OCI-LY7 (cell line): ENCODE results near the gene PAX7. TPM values are rescaled to one million over a fixed set of nuclear protein-coding genes. Genes with fewer than 3 reads are reported as not detected.

Experiments
- BruUV-seq: library from RNA; stranded (reverse); fragments of 400-500 nt; replicated peaks from 2 replicates; lab custom pipeline; 2021; lab: Mats Ljungman, UMichigan
- CTCF ChIA-PET: fragments of 300-600 bp; sonication (Branson Sonifier 250); formaldehyde crosslinking; loops from one replicate; lab custom pipeline; 2022; ENCODE audit warnings: antibody characterized with exemption; ENCODE audit not compliant: unreplicated experiment; lab: Charles Lee
- POLR2A ChIA-PET: fragments of 300-600 bp; sonication (Branson Sonifier 250); formaldehyde crosslinking; loops from one replicate; lab custom pipeline; 2022; ENCODE audit warnings: antibody characterized with exemption; lab: Charles Lee
- DNase-seq: peaks from one replicate; pipeline ENCODE4 v3.0.0-alpha.2; 2015; ENCODE audit warnings: low spot score
- H2AFZ ChIP-seq: fragments of 200-600 bp; sonication (generic), shearing (Covaris generic); 2 replicates; pipeline ENCODE4 v1.6.1; 2014; ENCODE audit warnings: mild to moderate bottlenecking, antibody characterized with exemption, low read length, moderate library complexity
- H3K27ac ChIP-seq: fragments of 200-600 bp; sonication (generic); 2 replicates; pipeline ENCODE4 v1.5.1; 2014; ENCODE audit warnings: mixed run types, low read depth, mild to moderate bottlenecking, moderate library complexity, low read length, inconsistent platforms; ENCODE audit not compliant: poor library complexity, severe bottlenecking
- H3K36me3 ChIP-seq: fragments of 200-600 bp; sonication (generic); 2 replicates; pipeline ENCODE4 v1.6.1; 2014; ENCODE audit warnings: mild to moderate bottlenecking, antibody characterized with exemption, low read length, moderate library complexity, mixed read lengths; ENCODE audit not compliant: insufficient read depth
- H3K4me1 ChIP-seq: fragments of 200-600 bp; sonication (generic); 2 replicates; pipeline ENCODE4 v1.5.1; 2014; ENCODE audit warnings: mild to moderate bottlenecking, low read length; ENCODE audit not compliant: insufficient read depth, poor library complexity, severe bottlenecking
- H3K4me2 ChIP-seq: fragments of 200-600 bp; sonication (generic); 2 replicates; pipeline ENCODE4 v1.6.1; 2014; ENCODE audit warnings: mild to moderate bottlenecking, low read length
- H3K4me3 ChIP-seq: fragments of 200-600 bp; sonication (generic); 2 replicates; pipeline ENCODE4 v1.5.1; 2014; ENCODE audit warnings: mild to moderate bottlenecking, low read depth, low read length; ENCODE audit not compliant: poor library complexity, severe bottlenecking
- H3K79me2 ChIP-seq: fragments of 200-600 bp; sonication (generic); 2 replicates; pipeline ENCODE4 v1.6.1; 2016; ENCODE audit warnings: low read depth, mild to moderate bottlenecking, low read length, moderate library complexity, mixed read lengths; ENCODE audit not compliant: insufficient read depth
- H3K9me2 ChIP-seq: fragments of 200-600 bp; sonication (generic); 2 replicates; pipeline ENCODE4 v1.6.1; 2016; ENCODE audit warnings: mild to moderate bottlenecking, low read length, mixed read lengths; ENCODE audit not compliant: insufficient read depth
- H3K9me3 ChIP-seq: fragments of 200-600 bp; sonication (generic); 2 replicates; pipeline ENCODE4 v1.6.1; 2014; ENCODE audit warnings: mild to moderate bottlenecking, mixed run types, low read length, mixed read lengths
- H4K20me1 ChIP-seq: fragments of 200-600 bp; sonication (generic); 2 replicates; pipeline ENCODE4 v1.6.1; 2014; ENCODE audit warnings: mild to moderate bottlenecking, antibody characterized with exemption, low read length, moderate library complexity, mixed read lengths; ENCODE audit not compliant: insufficient read depth
- CTCF ChIP-seq: fragments of 200-600 bp; sonication (generic); conservative IDR thresholded peaks from 2 replicates; pipeline ENCODE4 v1.5.1; 2014; ENCODE audit warnings: mild to moderate bottlenecking, antibody characterized with exemption, low read length, moderate library complexity, mixed read lengths
- EZH2phosphoT487 ChIP-seq: fragments of 200-600 bp; sonication (generic); IDR thresholded peaks from 2 replicates; pipeline ENCODE4 v1.6.1; 2018; ENCODE audit warnings: low read depth, borderline replicate concordance, mild to moderate bottlenecking, mixed run types, antibody characterized with exemption, low read length, moderate library complexity, mixed read lengths
- intact Hi-C: fragments of 100-400 bp; cut with micrococcal nuclease; formaldehyde crosslinking; loops from one replicate; pipeline ENCODE4 v1.10.0; 2022; ENCODE audit not compliant: unreplicated experiment
- total RNA-seq, 2 experiments: library from RNA; depleted of rRNA in 1 of 2; stranded (reverse); fragments of >200 nt in 1 of 2; shearing (Covaris generic) in 1 of 2; gene quantifications; 2 replicates each; pipeline ENCODE4 v1.2.3, GENCODE V29; 2014 to 2022

Gene PAX7
- total RNA-seq, 2 experiments from 2014 or later = not detected

- Histone ChIP-seq H3K9me3 (no peaks in the 10 kb centered on the region), H3K36me3 (no peaks in the 10 kb centered on the region), H3K4me2 (no peak overlapping the region), H3K4me1 (no peaks in the 10 kb centered on the region), H3K9me2 (no peaks in the 10 kb centered on the region), H3K27ac (no peak overlapping the region), H2AFZ (no peak overlapping the region), H4K20me1 (no peaks in the 10 kb centered on the region), H3K4me3 (no peak overlapping the region), H3K79me2 (no peaks in the 10 kb centered on the region)
- ChIA-PET POLR2A (no interaction called here), CTCF (no interaction called here)
- no TSS peak for BruUV-seq
- DNase-seq = no peak
- intact Hi-C loops = no loop called here
- TF ChIP-seq EZH2phosphoT487 = no peak
- TF ChIP-seq CTCF = no peak
These were observed 116.3 kb downstream of the PAX7 start for GRCh38 chr1:18746981-18747380.

- ChIA-PET POLR2A (no interaction called here), CTCF (no interaction called here)
- Histone ChIP-seq H3K9me2 (no peaks in the 10 kb centered on the region), H3K36me3 (no peaks in the 10 kb centered on the region), H3K4me1 (no peaks in the 10 kb centered on the region), H3K79me2 (no peaks in the 10 kb centered on the region), H3K27ac (no peak overlapping the region), H2AFZ (no peak overlapping the region), H4K20me1 (no peaks in the 10 kb centered on the region), H3K4me2 (no peak overlapping the region), H3K4me3 (no peak overlapping the region), H3K9me3 (no peaks in the 10 kb centered on the region)
- no TSS peak for BruUV-seq
- no peak for TF ChIP-seq EZH2phosphoT487
- TF ChIP-seq CTCF = no peak
- no peak for DNase-seq
- intact Hi-C loops = no loop called here
These were observed 117.0 kb downstream of the PAX7 start for GRCh38 chr1:18747671-18748070.

- no peaks in the 10 kb centered on the region for H4K20me1 ChIP-seq
- no peaks in the 10 kb centered on the region for H3K4me1 ChIP-seq
- H3K4me3 ChIP-seq = no peak overlapping the region
- no peak overlapping the region for H3K4me2 ChIP-seq
- H3K9me2 ChIP-seq = no peaks in the 10 kb centered on the region
- no peak overlapping the region for H3K27ac ChIP-seq
- no peaks in the 10 kb centered on the region for H3K9me3 ChIP-seq
- DNase-seq = no peak
- H2AFZ ChIP-seq = no peak overlapping the region
- CTCF ChIA-PET = no interaction called here
- TF ChIP-seq CTCF = no peak
- TF ChIP-seq EZH2phosphoT487 = no peak
- no peaks in the 10 kb centered on the region for H3K36me3 ChIP-seq
- no TSS peak for BruUV-seq
- POLR2A ChIA-PET = no interaction called here
- intact Hi-C loops = no loop called here
- no peaks in the 10 kb centered on the region for H3K79me2 ChIP-seq
These were observed 117.8 kb downstream of the PAX7 start for GRCh38 chr1:18748435-18748834.
